Sigmoid colon (tissue), 7 donors: ENCODE measurements around the gene FOXI2. TPM values are rescaled to one million over a fixed set of nuclear protein-coding genes. Genes with fewer than 3 reads are reported as not detected.

Source experiments
- DNase-seq: peaks from one replicate; pipeline ENCODE4 v3.0.0-alpha.2; 2019
- H3K27ac ChIP-seq, 4 donors: fragments of 200-600 bp; sonication (generic); one replicate each; pipeline ENCODE4 v1.5.1; 2016 to 2019; ENCODE audit warnings: mild to moderate bottlenecking in 1 of 4
- H3K27me3 ChIP-seq, 3 donors: fragments of 200-600 bp; sonication (generic); one replicate each; pipeline ENCODE4 v1.5.1; 2019; ENCODE audit warnings: mild to moderate bottlenecking in 1 of 3
- H3K36me3 ChIP-seq, 4 donors: fragments of 200-600 bp; sonication (generic); one replicate each; pipeline ENCODE4 v1.5.1; 2016 to 2019
- H3K4me1 ChIP-seq, 4 donors: fragments of 200-600 bp; sonication (generic); one replicate each; pipeline ENCODE4 v1.5.1; 2017 to 2019
- H3K4me3 ChIP-seq, 4 donors: fragments of 200-600 bp; sonication (generic); one replicate each; pipeline ENCODE4 v1.5.1; 2017 to 2019; ENCODE audit warnings: mild to moderate bottlenecking in 2 of 4, moderate library complexity in 1 of 4
- H3K9me3 ChIP-seq, 4 donors: fragments of 200-600 bp in 3 of 4; sonication (generic) in 3 of 4; one replicate each; pipeline versions ENCODE4 v1.5.1 to v1.6.1; 2013 to 2019
- CTCF ChIP-seq, 4 experiments: fragments of 450-650 bp in 3 of 4; fragments of 200-600 bp in 1 of 4; IDR thresholded peaks; one replicate each; pipeline ENCODE4 v1.5.1; 2016 to 2019; ENCODE audit warnings: antibody characterized with exemption in 4 of 4, mild to moderate bottlenecking in 3 of 4, moderate library complexity in 2 of 4
- EP300 ChIP-seq, 4 donors: sonication (generic); formaldehyde crosslinking; IDR thresholded peaks; one replicate each; pipeline ENCODE4 v1.6.1; 2017; ENCODE audit warnings: antibody characterized with exemption in 4 of 4
- POLR2A ChIP-seq, 2 donors: fragments of 450-650 bp; IDR thresholded peaks; one replicate each; pipeline ENCODE4 v1.6.1; 2016; ENCODE audit warnings: antibody characterized with exemption in 2 of 2, mild to moderate bottlenecking in 2 of 2, moderate library complexity in 2 of 2
- POLR2AphosphoS5 ChIP-seq, 4 donors: sonication (generic); formaldehyde crosslinking; IDR thresholded peaks; one replicate each; pipeline ENCODE4 v1.6.1; 2017; ENCODE audit warnings: antibody characterized with exemption in 4 of 4
- WGBS, 2 donors: extraction: QIAGEN DNeasy Blood & Tissue Kit; methylation state at CpG; one replicate each; pipeline ENCODE4 v1.1.7; 2013; 5-methylcytosine and 5-hydroxymethylcytosine counted together
- intact Hi-C: fragments of 100-400 bp; cut with DNase I; formaldehyde crosslinking; loops from one replicate; pipeline ENCODE4 v1.15.1; 2023
- polyA plus RNA-seq, 3 donors: library from polyadenylated mRNA; stranded (reverse); fragments of 200-250 nt; gene quantifications; one replicate each; pipeline ENCODE4 v1.2.3, GENCODE V29; 2013
- total RNA-seq, 4 donors: library from RNA; depleted of rRNA; stranded (reverse); fragments of >200 nt; gene quantifications; one replicate each; pipeline ENCODE4 v1.1.0, GENCODE V29; 2016
- donor health status: healthy with polysubstance abuse.
- donor health status: Bipolar disorder and iron deficiency.
- donor health status: healthy.

The FOXI2 gene
- total and polyA plus RNA-seq, 7 donors: 0.15 to 0.36 TPM; not detected in 5

- Histone ChIP-seq H3K36me3 (no peaks in the 10 kb centered on the region), H3K4me1 (peaks cover 0 to 20% (median 9%) of the 10 kb centered on the region in 4 donors), H3K4me3 (no peak overlapping the region), H3K9me3 (no peaks in the 10 kb centered on the region), H3K27me3 (peaks cover 3 to 47% (median 27%) of the 10 kb centered on the region in 3 donors), H3K27ac (no peak overlapping the region)
- no peak for DNase-seq
- no peak for TF ChIP-seq CTCF (IDR thresholded peaks at IDR 0.05)
- no peak for TF ChIP-seq POLR2AphosphoS5 (IDR thresholded peaks at IDR 0.05)
- TF ChIP-seq EP300 (IDR thresholded peaks at IDR 0.05): no peak
- no peak for TF ChIP-seq POLR2A (IDR thresholded peaks at IDR 0.05)
- intact Hi-C loops: no loop called here
- 38 to 83% methylated on average over 1 of the region's 1 CpG for WGBS, 2 donors
These were observed 2.9 kb downstream of the FOXI2 start for GRCh38 chr10:127739908-127740307.

- Histone ChIP-seq H3K27ac (no peak overlapping the region), H3K4me1 (peaks cover 0 to 20% (median 9%) of the 10 kb centered on the region in 4 donors), H3K36me3 (no peaks in the 10 kb centered on the region), H3K9me3 (no peaks in the 10 kb centered on the region), H3K4me3 (no peak overlapping the region), H3K27me3 (peaks cover 3 to 40% (median 24%) of the 10 kb centered on the region in 3 donors)
- no peak for TF ChIP-seq EP300 (IDR thresholded peaks at IDR 0.05)
- TF ChIP-seq POLR2AphosphoS5 (IDR thresholded peaks at IDR 0.05): no peak
- no peak for TF ChIP-seq CTCF (IDR thresholded peaks at IDR 0.05)
- no peak for TF ChIP-seq POLR2A (IDR thresholded peaks at IDR 0.05)
- intact Hi-C loops: no loop called here
- DNase-seq: no peak
- 72 to 73% methylated on average over 5 of the region's 5 CpGs for WGBS, 2 donors
These were observed 3.6 kb downstream of the FOXI2 start for GRCh38 chr10:127740596-127740995.

- WGBS, 2 donors: 64 to 72% methylated on average over 3 of the region's 3 CpGs
- Histone ChIP-seq H3K9me3 (no peaks in the 10 kb centered on the region), H3K4me3 (no peak overlapping the region), H3K36me3 (no peaks in the 10 kb centered on the region), H3K4me1 (peaks cover 0 to 7% (median 0%) of the 10 kb centered on the region in 4 donors), H3K27me3 (peaks cover 3 to 14% (median 12%) of the 10 kb centered on the region in 3 donors), H3K27ac (no peak overlapping the region)
- TF ChIP-seq EP300 (IDR thresholded peaks at IDR 0.05): no peak
- TF ChIP-seq POLR2A (IDR thresholded peaks at IDR 0.05): no peak
- TF ChIP-seq CTCF (IDR thresholded peaks at IDR 0.05): no peak
- TF ChIP-seq POLR2AphosphoS5 (IDR thresholded peaks at IDR 0.05): no peak
- intact Hi-C loops: no loop called here
- DNase-seq: no peak
These were observed 6.2 kb downstream of the FOXI2 start for GRCh38 chr10:127743205-127743604.

GRCh38 chr10:127744956-127745355 is 8.0 kb downstream of the FOXI2 start:
- peaks cover 0 to 4% (median 0%) of the 10 kb centered on the region in 4 donors for H3K9me3 ChIP-seq
- no peak overlapping the region for H3K4me3 ChIP-seq
- no peaks in the 10 kb centered on the region for H3K36me3 ChIP-seq
- intact Hi-C loops: no loop called here
- no peaks in the 10 kb centered on the region for H3K4me1 ChIP-seq
- 77 to 80% methylated on average over 9 of the region's 9 CpGs for WGBS, 2 donors
- TF ChIP-seq POLR2AphosphoS5 (IDR thresholded peaks at IDR 0.05) (no peak), EP300 (IDR thresholded peaks at IDR 0.05) (no peak), CTCF (IDR thresholded peaks at IDR 0.05) (no peak), POLR2A (IDR thresholded peaks at IDR 0.05) (no peak)
- DNase-seq: no peak
- H3K27me3 ChIP-seq: no peaks in the 10 kb centered on the region
- H3K27ac ChIP-seq: no peak overlapping the region

GRCh38 chr10:127745861-127746260 is 8.9 kb downstream of the FOXI2 start:
- Histone ChIP-seq H3K4me3 (no peak overlapping the region), H3K9me3 (peaks cover 0 to 4% (median 0%) of the 10 kb centered on the region in 4 donors), H3K36me3 (no peaks in the 10 kb centered on the region), H3K27ac (no peak overlapping the region), H3K27me3 (no peaks in the 10 kb centered on the region), H3K4me1 (no peaks in the 10 kb centered on the region)
- 71 to 78% methylated on average over 6 of the region's 6 CpGs for WGBS, 2 donors
- intact Hi-C loops: no loop called here
- TF ChIP-seq EP300 (IDR thresholded peaks at IDR 0.05) (no peak), CTCF (IDR thresholded peaks at IDR 0.05) (no peak), POLR2A (IDR thresholded peaks at IDR 0.05) (no peak), POLR2AphosphoS5 (IDR thresholded peaks at IDR 0.05) (no peak)
- no peak for DNase-seq
